Measurements from ENCODE around the gene KLF5.
A peak's percentile ranks its signal among the peaks of the same experiment; 100 is the strongest.
"Not testable (repeated sequence)": the region's sequence is repeated elsewhere in the genome, so short reads cannot be mapped to it uniquely, and the experiment has no call there.

Gene KLF5

GRCh38 chr13:73045031-73045430 is 13.8 kb upstream of the KLF5 start:
- Histone ChIP-seq H3K4me1 (ENCODE audit: control insufficient read depth in 1 of 2, insufficient read depth in 2 of 2, low read length in 2 of 2) (peaks cover 0 to 2% of the 10 kb centered on the region in 2 experiments), H2AFZ (ENCODE audit: insufficient read depth, low read length, poor library complexity) (no peak overlapping the region), H4K12ac (ENCODE audit: low read depth, low read length) (no peak overlapping the region), H2BK120ac (ENCODE audit: insufficient read depth, low read length, poor library complexity) (no peak overlapping the region), H3K9me3 (ENCODE audit: insufficient read depth, low read depth, low read length) (no peaks in the 10 kb centered on the region), H3K79me1 (ENCODE audit: low read length) (peaks cover 1% of the 10 kb centered on the region), H2BK5ac (ENCODE audit: low read depth, low read length, poor library complexity) (no peak overlapping the region), H3K18ac (ENCODE audit: low read length) (no peak overlapping the region), H3K4me2 (ENCODE audit: low read length) (no peak overlapping the region), H3K9ac (ENCODE audit: low read length) (no peak overlapping the region), H3K4me3 (ENCODE audit: low read depth, low read length) (no peak overlapping the region), H3K27ac (ENCODE audit: low read depth, low read length) (no peak overlapping the region), H3K27me3 (ENCODE audit: insufficient read depth, low read length) (no peaks in the 10 kb centered on the region), H3K23ac (ENCODE audit: low read length) (no peak overlapping the region), H2BK12ac (ENCODE audit: low read length) (no peak overlapping the region), H4K8ac (ENCODE audit: low read depth, low read length) (no peak overlapping the region), H4K91ac (ENCODE audit: low read depth, low read length) (no peak overlapping the region), H2AK5ac (ENCODE audit: low read length) (no peak overlapping the region), H3K14ac (ENCODE audit: low read length) (no peak overlapping the region), H3K4ac (ENCODE audit: low read depth, low read length) (no peak overlapping the region), H3K36me3 (ENCODE audit: control insufficient read depth in 1 of 2, insufficient read depth in 2 of 2, low read length in 2 of 2) (no peaks in the 10 kb centered on the region), H3K79me2 (ENCODE audit: control insufficient read depth, insufficient read depth, low read length, poor library complexity) (no peaks in the 10 kb centered on the region)
- no CpG with 5 or more reads among the region's 6 CpGs for WGBS (ENCODE audit: extremely low coverage, insufficient coverage, insufficient read length)
- no peak for DNase-seq

- H3K79me2 ChIP-seq (ENCODE audit: control insufficient read depth, insufficient read depth, low read length, poor library complexity); DNase-seq; H3K36me3 ChIP-seq (ENCODE audit: control insufficient read depth in 1 of 2, insufficient read depth in 2 of 2, low read length in 2 of 2); H3K27me3 ChIP-seq (ENCODE audit: insufficient read depth, low read length); H3K23ac ChIP-seq (ENCODE audit: low read length); H3K14ac ChIP-seq (ENCODE audit: low read length); H3K4me3 ChIP-seq (ENCODE audit: low read depth, low read length); H2AFZ ChIP-seq (ENCODE audit: insufficient read depth, low read length, poor library complexity); H2AK5ac ChIP-seq (ENCODE audit: low read length); H2BK5ac ChIP-seq (ENCODE audit: low read depth, low read length, poor library complexity); H3K18ac ChIP-seq (ENCODE audit: low read length); H4K8ac ChIP-seq (ENCODE audit: low read depth, low read length); H3K9me3 ChIP-seq (ENCODE audit: insufficient read depth, low read depth, low read length); H3K4ac ChIP-seq (ENCODE audit: low read depth, low read length); H3K27ac ChIP-seq (ENCODE audit: low read depth, low read length); H2BK120ac ChIP-seq (ENCODE audit: insufficient read depth, low read length, poor library complexity); H3K79me1 ChIP-seq (ENCODE audit: low read length); H3K4me2 ChIP-seq (ENCODE audit: low read length); H4K91ac ChIP-seq (ENCODE audit: low read depth, low read length); H2BK12ac ChIP-seq (ENCODE audit: low read length); H3K9ac ChIP-seq (ENCODE audit: low read length); H3K4me1 ChIP-seq (ENCODE audit: control insufficient read depth in 1 of 2, insufficient read depth in 2 of 2, low read length in 2 of 2); H4K12ac ChIP-seq (ENCODE audit: low read depth, low read length): not testable (repeated sequence)
- WGBS (ENCODE audit: extremely low coverage, insufficient coverage, insufficient read length) = no CpG with 5 or more reads among the region's 2 CpGs
These were observed 10.2 kb upstream of the KLF5 start for GRCh38 chr13:73048615-73049014.

- no peak overlapping the region for H3K4me2 ChIP-seq (ENCODE audit: low read length)
- H2BK12ac ChIP-seq (ENCODE audit: low read length) = no peak overlapping the region
- no peaks in the 10 kb centered on the region for H3K27me3 ChIP-seq (ENCODE audit: insufficient read depth, low read length)
- H3K4me1 ChIP-seq (ENCODE audit: control insufficient read depth in 1 of 2, insufficient read depth in 2 of 2, low read length in 2 of 2) = peaks cover 2% of the 10 kb centered on the region in 2 experiments
- no peak overlapping the region for H2AFZ ChIP-seq (ENCODE audit: insufficient read depth, low read length, poor library complexity)
- H3K36me3 ChIP-seq (ENCODE audit: control insufficient read depth in 1 of 2, insufficient read depth in 2 of 2, low read length in 2 of 2) = no peaks in the 10 kb centered on the region
- no peak overlapping the region for H2AK5ac ChIP-seq (ENCODE audit: low read length)
- no peaks in the 10 kb centered on the region for H3K9me3 ChIP-seq (ENCODE audit: insufficient read depth, low read depth, low read length)
- H2BK5ac ChIP-seq (ENCODE audit: low read depth, low read length, poor library complexity) = peak overlapping the region; percentile 6
- no peak overlapping the region for H3K23ac ChIP-seq (ENCODE audit: low read length)
- H3K79me2 ChIP-seq (ENCODE audit: control insufficient read depth, insufficient read depth, low read length, poor library complexity) = peaks cover 3% of the 10 kb centered on the region
- no CpG with 5 or more reads among the region's 5 CpGs for WGBS (ENCODE audit: extremely low coverage, insufficient coverage, insufficient read length)
- H3K27ac ChIP-seq (ENCODE audit: low read depth, low read length) = no peak overlapping the region
- no peak overlapping the region for H3K4me3 ChIP-seq (ENCODE audit: low read depth, low read length)
- H3K18ac ChIP-seq (ENCODE audit: low read length) = no peak overlapping the region
- no peak overlapping the region for H4K12ac ChIP-seq (ENCODE audit: low read depth, low read length)
- no peak overlapping the region for H4K8ac ChIP-seq (ENCODE audit: low read depth, low read length)
- H3K79me1 ChIP-seq (ENCODE audit: low read length) = peaks cover 4% of the 10 kb centered on the region
- H3K14ac ChIP-seq (ENCODE audit: low read length) = no peak overlapping the region
- H3K4ac ChIP-seq (ENCODE audit: low read depth, low read length) = no peak overlapping the region
- no peak overlapping the region for H4K91ac ChIP-seq (ENCODE audit: low read depth, low read length)
- no peak for DNase-seq
- H2BK120ac ChIP-seq (ENCODE audit: insufficient read depth, low read length, poor library complexity) = no peak overlapping the region
- no peak overlapping the region for H3K9ac ChIP-seq (ENCODE audit: low read length)
These were observed 4.1 kb upstream of the KLF5 start for GRCh38 chr13:73054712-73055111.

GRCh38 chr13:73055813-73056564 is 2.8 kb upstream of the KLF5 start:
- no peaks in the 10 kb centered on the region for H3K36me3 ChIP-seq (ENCODE audit: control insufficient read depth in 1 of 2, insufficient read depth in 2 of 2, low read length in 2 of 2)
- no peak overlapping the region for H4K12ac ChIP-seq (ENCODE audit: low read depth, low read length)
- H3K23ac ChIP-seq (ENCODE audit: low read length) = no peak overlapping the region
- H3K4me3 ChIP-seq (ENCODE audit: low read depth, low read length) = no peak overlapping the region
- no peak overlapping the region for H4K91ac ChIP-seq (ENCODE audit: low read depth, low read length)
- peak overlapping the region; percentile 72 for H3K27ac ChIP-seq (ENCODE audit: low read depth, low read length)
- no peak overlapping the region for H3K4ac ChIP-seq (ENCODE audit: low read depth, low read length)
- H3K14ac ChIP-seq (ENCODE audit: low read length) = no peak overlapping the region
- H3K27me3 ChIP-seq (ENCODE audit: insufficient read depth, low read length) = no peaks in the 10 kb centered on the region
- H3K79me2 ChIP-seq (ENCODE audit: control insufficient read depth, insufficient read depth, low read length, poor library complexity) = peaks cover 8% of the 10 kb centered on the region
- no peak overlapping the region for H3K9ac ChIP-seq (ENCODE audit: low read length)
- peaks cover 2% of the 10 kb centered on the region in 2 experiments for H3K4me1 ChIP-seq (ENCODE audit: control insufficient read depth in 1 of 2, insufficient read depth in 2 of 2, low read length in 2 of 2)
- H3K18ac ChIP-seq (ENCODE audit: low read length) = no peak overlapping the region
- no CpG with 5 or more reads among the region's 8 CpGs for WGBS (ENCODE audit: extremely low coverage, insufficient coverage, insufficient read length)
- H2AK5ac ChIP-seq (ENCODE audit: low read length) = no peak overlapping the region
- no peaks in the 10 kb centered on the region for H3K9me3 ChIP-seq (ENCODE audit: insufficient read depth, low read depth, low read length)
- no peak overlapping the region for H2BK12ac ChIP-seq (ENCODE audit: low read length)
- no peak overlapping the region for H4K8ac ChIP-seq (ENCODE audit: low read depth, low read length)
- H2BK5ac ChIP-seq (ENCODE audit: low read depth, low read length, poor library complexity) = no peak overlapping the region
- peak in 1 of 2 donors; percentile 66 for DNase-seq
- H2AFZ ChIP-seq (ENCODE audit: insufficient read depth, low read length, poor library complexity) = no peak overlapping the region
- no peak overlapping the region for H3K4me2 ChIP-seq (ENCODE audit: low read length)
- H3K79me1 ChIP-seq (ENCODE audit: low read length) = peaks cover 8% of the 10 kb centered on the region
- H2BK120ac ChIP-seq (ENCODE audit: insufficient read depth, low read length, poor library complexity) = peak overlapping the region; percentile 51
